ENCODE measurements around the gene RBM7. TPM values are rescaled to one million over a fixed set of nuclear protein-coding genes. Genes with fewer than 3 reads are reported as not detected.
A peak's percentile ranks its signal among the peaks of the same experiment; 100 is the strongest.

The RBM7 gene
- total and polyA plus RNA-seq, 2 experiments from 2014 or later: 20.6 to 35.2 TPM

DNA sequence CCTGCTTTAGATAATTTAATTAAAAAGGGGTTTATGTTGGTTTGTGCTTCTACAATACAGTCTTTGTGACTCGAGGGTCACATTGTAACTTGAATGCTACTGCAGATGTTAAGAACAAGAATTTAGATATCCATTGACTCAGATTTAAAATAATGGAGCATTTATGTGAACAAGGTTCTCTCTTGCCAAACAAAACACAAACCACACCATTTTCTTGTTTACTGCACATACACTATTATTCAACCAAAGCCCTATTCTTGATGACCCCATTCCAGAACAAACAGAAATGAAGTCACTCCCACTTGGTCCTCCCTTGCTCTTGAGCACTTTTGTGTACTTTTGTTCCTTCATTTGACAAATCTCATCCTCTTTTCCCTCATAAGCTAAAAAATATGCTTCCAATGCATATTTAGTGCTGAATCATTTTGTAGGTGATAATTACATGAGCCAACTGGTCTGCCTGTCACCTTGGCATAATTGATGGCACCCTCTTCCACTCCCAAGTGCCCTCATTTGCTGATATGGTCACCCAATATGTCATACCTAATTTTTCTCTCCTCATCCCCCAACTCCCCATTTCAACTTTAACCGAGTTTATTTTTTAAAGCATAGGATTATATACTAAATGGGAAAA is 3.0 kb upstream of the RBM7 start:
- no peak overlapping the region for H3K4me3 ChIP-seq
- H3K27ac ChIP-seq: no peak overlapping the region
- H3K27me3 ChIP-seq: no peaks in the 10 kb centered on the region
- no peak for DNase-seq (ENCODE audit: low read depth in 1 of 2, low spot score in 1 of 2)
- peaks cover 16% of the 10 kb centered on the region for H3K4me1 ChIP-seq (ENCODE audit: low read depth)
- TF ChIP-seq, protein P1, sequence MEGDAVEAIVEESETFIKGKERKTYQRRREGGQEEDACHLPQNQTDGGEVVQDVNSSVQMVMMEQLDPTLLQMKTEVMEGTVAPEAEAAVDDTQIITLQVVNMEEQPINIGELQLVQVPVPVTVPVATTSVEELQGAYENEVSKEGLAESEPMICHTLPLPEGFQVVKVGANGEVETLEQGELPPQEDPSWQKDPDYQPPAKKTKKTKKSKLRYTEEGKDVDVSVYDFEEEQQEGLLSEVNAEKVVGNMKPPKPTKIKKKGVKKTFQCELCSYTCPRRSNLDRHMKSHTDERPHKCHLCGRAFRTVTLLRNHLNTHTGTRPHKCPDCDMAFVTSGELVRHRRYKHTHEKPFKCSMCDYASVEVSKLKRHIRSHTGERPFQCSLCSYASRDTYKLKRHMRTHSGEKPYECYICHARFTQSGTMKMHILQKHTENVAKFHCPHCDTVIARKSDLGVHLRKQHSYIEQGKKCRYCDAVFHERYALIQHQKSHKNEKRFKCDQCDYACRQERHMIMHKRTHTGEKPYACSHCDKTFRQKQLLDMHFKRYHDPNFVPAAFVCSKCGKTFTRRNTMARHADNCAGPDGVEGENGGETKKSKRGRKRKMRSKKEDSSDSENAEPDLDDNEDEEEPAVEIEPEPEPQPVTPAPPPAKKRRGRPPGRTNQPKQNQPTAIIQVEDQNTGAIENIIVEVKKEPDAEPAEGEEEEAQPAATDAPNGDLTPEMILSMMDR (IDR thresholded peaks at IDR 0.05; ENCODE audit: low read depth, low read length): no peak
- no peaks in the 10 kb centered on the region for H3K36me3 ChIP-seq
- H3K9me3 ChIP-seq (ENCODE audit: low read depth): no peaks in the 10 kb centered on the region

DNA sequence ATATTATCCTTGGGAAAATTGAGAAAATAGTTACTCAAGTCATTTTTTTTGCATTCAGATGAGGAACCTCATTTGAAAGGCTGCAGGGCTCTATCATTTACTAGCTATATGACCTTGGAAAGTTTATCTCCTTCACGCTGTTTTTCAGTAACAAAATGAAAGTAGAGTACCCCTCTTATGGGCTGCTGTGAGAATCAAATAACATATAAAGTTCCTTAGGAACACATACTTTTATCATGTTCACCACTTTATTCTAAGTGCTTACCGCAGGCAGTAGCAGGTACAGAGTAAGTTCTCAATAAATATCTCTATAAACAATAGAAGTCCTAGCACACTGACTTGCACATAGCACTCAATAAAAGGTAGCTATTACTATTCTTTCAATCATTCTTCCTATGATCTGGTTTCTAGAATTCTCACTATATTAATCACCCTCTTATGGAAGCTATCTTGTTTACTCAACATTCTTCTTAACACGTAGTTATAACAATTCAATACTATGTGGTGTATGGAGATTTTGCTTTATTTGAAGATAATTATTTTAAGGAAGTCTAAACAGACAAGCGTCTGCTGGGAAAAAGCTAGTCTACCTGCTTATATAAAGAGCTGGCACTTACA is 2.1 kb upstream of the RBM7 start:
- H3K36me3 ChIP-seq: no peaks in the 10 kb centered on the region
- H3K9me3 ChIP-seq (ENCODE audit: low read depth): no peaks in the 10 kb centered on the region
- H3K4me3 ChIP-seq: peak overlapping the region; percentile 84
- DNase-seq (ENCODE audit: low read depth in 1 of 2, low spot score in 1 of 2): no peak
- peaks cover 16% of the 10 kb centered on the region for H3K4me1 ChIP-seq (ENCODE audit: low read depth)
- TF ChIP-seq, protein P1 (IDR thresholded peaks at IDR 0.05; ENCODE audit: low read depth, low read length): no peak
- H3K27me3 ChIP-seq: no peaks in the 10 kb centered on the region
- peak overlapping the region; percentile 98 for H3K27ac ChIP-seq

GRCh38 chr11:114399490-114400215 is 813 bp upstream of the RBM7 start:
- H3K36me3 ChIP-seq: no peaks in the 10 kb centered on the region
- no peaks in the 10 kb centered on the region for H3K9me3 ChIP-seq (ENCODE audit: low read depth)
- no peaks in the 10 kb centered on the region for H3K27me3 ChIP-seq
- H3K4me3 ChIP-seq: peak overlapping the region; percentile 84
- H3K27ac ChIP-seq: peak overlapping the region; percentile 98
- peaks cover 16% of the 10 kb centered on the region for H3K4me1 ChIP-seq (ENCODE audit: low read depth)
- DNase-seq (ENCODE audit: low read depth in 1 of 2, low spot score in 1 of 2): peak; percentile 74 to 82
- TF ChIP-seq, protein P1 (IDR thresholded peaks at IDR 0.05; ENCODE audit: low read depth, low read length): no peak

DNA sequence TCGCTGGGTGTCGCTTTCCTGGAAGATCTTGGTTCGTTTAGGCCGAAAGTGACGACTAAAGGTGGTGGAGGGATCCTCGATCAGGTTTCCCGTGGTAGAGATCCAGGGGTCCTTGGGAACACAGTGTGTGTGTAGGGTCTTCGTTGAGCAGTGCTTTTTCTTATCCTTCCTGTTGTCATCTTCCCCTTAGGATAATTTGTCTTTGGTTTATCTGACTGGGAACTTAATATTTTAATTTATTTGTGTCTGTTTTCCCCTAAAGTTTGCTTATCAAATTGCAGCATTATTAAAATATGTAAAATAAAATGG is 403 bp downstream of the RBM7 start:
- TF ChIP-seq, protein P1 (IDR thresholded peaks at IDR 0.05; ENCODE audit: low read depth, low read length): no peak
- no peak for DNase-seq (ENCODE audit: low read depth in 1 of 2, low spot score in 1 of 2)
- Histone ChIP-seq H3K27ac (peak overlapping the region; percentile 98), H3K36me3 (peaks cover 11% of the 10 kb centered on the region), H3K9me3 (ENCODE audit: low read depth) (no peaks in the 10 kb centered on the region), H3K27me3 (no peaks in the 10 kb centered on the region), H3K4me3 (peak overlapping the region; percentile 84), H3K4me1 (ENCODE audit: low read depth) (peaks cover 16% of the 10 kb centered on the region)

GRCh38 chr11:114401311-114401710 is 845 bp downstream of the RBM7 start:
- TF ChIP-seq, protein P1 (IDR thresholded peaks at IDR 0.05; ENCODE audit: low read depth, low read length): no peak
- peak overlapping the region; percentile 84 for H3K4me3 ChIP-seq
- peaks cover 16% of the 10 kb centered on the region for H3K4me1 ChIP-seq (ENCODE audit: low read depth)
- H3K9me3 ChIP-seq (ENCODE audit: low read depth): no peaks in the 10 kb centered on the region
- peaks cover 16% of the 10 kb centered on the region for H3K36me3 ChIP-seq
- DNase-seq (ENCODE audit: low read depth in 1 of 2, low spot score in 1 of 2): no peak
- H3K27ac ChIP-seq: peak overlapping the region; percentile 98
- H3K27me3 ChIP-seq: no peaks in the 10 kb centered on the region
